ENCODE data around the gene FOXP4. TPM values are rescaled to one million over a fixed set of nuclear protein-coding genes. Genes with fewer than 3 reads are reported as not detected.
"Not testable (repeated sequence)": the region's sequence is repeated elsewhere in the genome, so short reads cannot be mapped to it uniquely, and the experiment has no call there.

FOXP4 gene
- total RNA-seq, 1 experiment from 2014 or later = 2.3 TPM

DNA sequence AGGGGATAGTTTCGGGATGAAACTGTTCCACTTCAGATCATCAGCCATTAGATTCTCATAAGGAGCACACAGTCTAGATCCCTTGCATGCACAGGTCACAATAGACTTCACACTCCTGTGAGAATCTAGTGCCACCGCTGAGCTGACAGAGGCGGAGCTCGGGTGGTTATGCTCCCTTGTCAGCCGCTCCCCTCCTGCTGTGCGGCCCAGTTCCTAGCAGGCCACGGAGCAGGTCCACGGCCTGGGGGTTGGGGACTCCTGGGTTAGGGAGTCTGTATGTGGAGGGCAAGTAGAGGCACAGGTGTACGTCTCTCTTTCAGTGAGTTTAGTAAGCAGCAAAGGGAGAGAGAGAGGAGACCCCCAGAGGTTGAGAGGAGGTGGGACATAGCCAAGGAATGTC is 61.6 kb downstream of the FOXP4 start:
- in situ Hi-C loops (cut with HindIII; ENCODE audit: low sequenced_read_pairs) = no loop called here
- DNase-seq (ENCODE audit: low spot score) = no peak

DNA sequence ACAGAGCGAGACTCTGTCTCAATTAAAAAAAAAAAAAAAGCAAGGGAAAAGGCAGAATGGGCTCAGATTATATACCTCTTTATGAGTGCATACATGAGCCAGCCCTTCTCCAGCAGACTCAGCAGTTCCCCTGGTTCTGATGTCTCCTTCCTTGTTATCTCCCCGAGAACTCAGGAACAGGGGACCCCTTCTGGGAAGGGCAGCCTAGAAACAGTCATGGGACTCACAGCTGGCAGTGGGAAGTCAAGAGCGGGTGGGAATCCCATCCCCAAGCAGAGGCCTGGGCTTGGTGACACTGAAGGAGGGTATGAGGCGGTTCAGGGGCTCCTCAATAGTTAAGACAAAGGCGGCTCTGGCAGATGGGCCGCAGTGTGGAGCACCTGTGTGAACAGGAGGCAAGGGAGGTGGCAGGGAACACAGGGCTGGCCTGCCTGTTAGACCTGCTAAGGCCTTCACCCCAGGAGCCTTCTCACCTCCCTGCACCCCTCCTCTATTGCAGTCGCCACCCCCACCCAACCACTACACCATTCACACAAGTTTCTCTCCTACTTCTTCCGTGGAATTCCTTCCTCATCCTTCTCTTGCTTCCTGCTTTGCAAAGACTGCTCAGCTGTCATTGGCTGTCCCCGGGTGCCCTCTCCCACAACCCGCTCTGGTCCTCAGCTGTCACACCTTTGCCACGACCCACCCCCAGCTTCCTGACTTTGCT is 62.4 kb downstream of the FOXP4 start:
- DNase-seq (ENCODE audit: low spot score) = no peak
- in situ Hi-C loops (cut with HindIII; ENCODE audit: low sequenced_read_pairs) = no loop called here

DNA sequence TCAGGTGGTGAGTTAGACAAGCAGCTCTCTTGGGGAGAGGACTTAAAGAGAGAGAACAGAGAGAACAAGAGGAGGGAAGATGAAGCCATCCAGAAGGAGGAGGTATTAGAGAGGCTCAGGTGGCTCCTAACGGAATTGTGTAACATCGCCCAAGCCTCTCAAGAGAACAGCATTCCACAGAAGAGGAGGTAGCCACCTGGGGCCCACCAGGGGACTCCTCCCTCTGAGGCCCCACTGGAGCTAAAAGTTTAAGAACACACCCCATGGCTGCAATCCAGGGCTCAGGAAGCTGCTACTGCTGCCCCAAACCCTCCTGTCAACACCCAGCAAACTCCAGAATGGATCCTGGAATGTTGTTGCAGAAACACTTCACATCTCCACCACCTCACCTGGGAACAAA is 68.5 kb downstream of the FOXP4 start:
- DNase-seq (ENCODE audit: low spot score) = no peak
- in situ Hi-C loops (cut with HindIII; ENCODE audit: low sequenced_read_pairs) = no loop called here

DNA sequence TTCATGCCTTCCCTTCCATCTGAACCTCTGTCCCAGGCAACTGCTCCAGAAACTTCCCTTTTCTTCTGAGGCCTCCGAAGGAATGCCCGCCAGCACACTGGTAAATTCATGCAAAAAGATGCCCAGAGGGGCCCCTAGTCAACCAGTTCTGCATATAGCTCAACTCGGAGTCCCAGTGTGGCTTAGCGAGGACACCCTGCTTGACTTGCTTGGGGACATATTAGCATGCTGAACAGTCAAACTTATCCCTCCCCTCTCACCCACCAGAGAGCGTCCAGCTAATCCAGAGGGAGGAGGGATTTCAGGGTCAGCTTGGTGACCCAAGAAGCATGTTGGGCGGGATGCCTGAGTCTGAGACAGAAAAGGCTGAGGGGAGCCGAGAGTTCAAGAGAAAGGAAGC is 69.1 kb downstream of the FOXP4 start:
- in situ Hi-C loops (cut with HindIII; ENCODE audit: low sequenced_read_pairs) = no loop called here
- no peak for DNase-seq (ENCODE audit: low spot score)

DNA sequence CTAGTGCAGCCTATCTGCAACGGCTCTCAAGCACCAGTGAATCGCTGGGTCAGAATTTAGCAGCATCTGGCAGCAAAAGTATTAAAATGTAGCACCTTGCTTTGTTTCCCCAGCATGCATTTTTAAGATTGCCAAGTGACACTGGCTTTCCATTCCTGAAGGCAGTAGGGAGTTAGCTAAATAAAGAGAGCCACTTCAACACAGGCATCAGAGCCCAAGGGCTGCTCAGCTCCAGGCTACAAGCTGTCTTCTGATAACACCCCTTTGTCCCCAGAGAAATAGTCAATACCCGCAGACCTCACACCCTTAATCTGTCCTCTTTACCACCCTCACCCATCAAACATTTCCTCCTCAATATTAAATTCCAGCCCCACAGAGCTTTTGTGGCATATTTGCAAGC is 72.4 kb downstream of the FOXP4 start:
- no peak for DNase-seq (ENCODE audit: low spot score)
- in situ Hi-C loops (cut with HindIII; ENCODE audit: low sequenced_read_pairs) = no loop called here

DNA sequence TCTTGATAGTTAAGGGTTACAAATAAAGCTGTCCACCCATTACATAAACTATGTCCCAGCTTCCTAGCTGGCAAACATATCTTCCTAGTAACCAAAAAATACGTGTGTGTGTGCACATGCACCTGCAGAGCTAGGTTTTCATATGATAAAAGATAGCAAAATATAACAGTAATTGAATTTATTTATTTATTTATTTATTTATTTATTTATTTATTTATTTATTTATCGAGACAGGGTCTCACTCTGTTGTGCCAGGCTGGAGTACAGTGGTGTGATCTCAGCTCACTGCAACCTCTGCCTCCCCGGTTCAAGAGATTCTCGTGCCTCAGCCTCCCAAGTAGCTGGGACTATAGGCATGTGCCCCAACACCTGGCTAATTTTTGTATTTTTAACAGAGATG is 73.0 kb downstream of the FOXP4 start:
- DNase-seq (ENCODE audit: low spot score); in situ Hi-C loops (cut with HindIII; ENCODE audit: low sequenced_read_pairs): not testable (repeated sequence)

DNA sequence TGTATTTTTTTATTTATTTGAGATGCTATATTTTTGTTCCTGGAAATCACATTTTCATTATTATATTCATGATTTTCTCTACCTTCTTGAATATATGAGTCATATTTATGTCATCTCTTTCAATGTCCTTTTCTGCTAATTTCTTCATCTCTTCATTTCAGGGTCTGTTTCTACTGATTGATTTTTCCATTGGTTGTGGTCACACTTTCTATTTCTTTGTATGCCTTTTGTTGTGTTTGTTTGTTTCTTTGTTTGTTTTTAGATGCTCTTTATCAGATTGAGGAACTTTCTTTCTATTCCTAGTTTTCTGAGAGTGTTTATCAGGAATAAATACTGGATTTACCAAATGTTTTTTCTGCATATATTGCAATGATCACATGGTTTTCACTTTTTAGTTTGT is 75.2 kb downstream of the FOXP4 start:
- DNase-seq (ENCODE audit: low spot score) = no peak
- in situ Hi-C loops (cut with HindIII; ENCODE audit: low sequenced_read_pairs) = no loop called here

DNA sequence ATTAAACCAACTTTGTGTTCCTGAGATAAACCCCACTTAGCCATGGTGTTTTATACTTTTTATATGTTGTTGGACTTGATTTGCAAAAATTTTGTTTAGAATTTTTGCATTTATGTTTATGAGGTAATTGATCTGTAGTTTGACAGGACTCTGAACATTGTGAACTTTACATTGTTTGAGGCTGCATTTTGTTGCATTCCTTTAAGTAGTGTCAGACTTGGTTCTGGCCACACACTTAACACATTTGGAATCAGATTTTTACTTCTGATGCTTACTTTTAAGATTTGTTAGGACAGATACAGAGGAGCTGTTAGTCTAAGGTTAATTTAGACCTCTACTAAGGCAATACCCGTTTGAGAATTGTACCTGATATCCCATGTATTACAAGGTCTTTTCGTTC is 75.6 kb downstream of the FOXP4 start:
- no peak for DNase-seq (ENCODE audit: low spot score)
- in situ Hi-C loops (cut with HindIII; ENCODE audit: low sequenced_read_pairs) = no loop called here

DNA sequence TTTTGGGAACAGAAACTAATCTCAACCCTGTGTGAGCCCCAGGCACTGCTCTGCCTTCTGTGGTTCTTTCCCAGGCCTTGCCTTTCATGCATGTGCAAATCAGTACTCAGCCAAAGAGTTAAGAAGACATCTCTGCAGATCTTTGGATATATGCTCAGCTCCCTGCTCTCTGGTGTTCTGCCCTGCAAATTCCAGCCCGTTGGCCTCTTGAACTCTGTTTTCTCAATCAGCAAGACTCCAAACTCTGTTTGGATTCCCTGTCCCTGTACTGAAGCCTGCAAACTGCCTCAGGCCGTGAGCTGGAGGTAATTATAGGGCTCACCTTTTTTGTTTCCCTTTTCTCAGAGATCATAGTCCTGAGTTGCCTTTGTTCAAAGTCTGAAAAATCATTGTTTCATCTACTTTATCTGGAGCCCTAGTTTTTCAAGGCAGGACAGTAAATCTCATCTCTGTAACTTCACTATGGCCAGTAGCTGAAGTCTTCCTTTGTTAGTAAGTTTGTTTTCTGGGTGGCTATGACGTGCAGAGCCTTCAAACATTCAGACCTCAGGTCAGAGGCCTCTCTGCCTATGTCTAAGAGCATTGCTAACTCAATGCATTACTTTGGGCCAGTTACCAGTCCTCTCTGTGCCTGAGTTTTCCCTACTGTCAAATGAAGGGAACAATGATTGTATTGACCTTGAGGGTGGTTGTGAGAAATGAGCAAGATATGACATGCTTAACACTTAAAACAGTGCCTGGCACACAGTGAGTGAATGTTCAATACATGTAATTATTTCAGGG is 76.2 kb downstream of the FOXP4 start:
- no peak for DNase-seq (ENCODE audit: low spot score)
- in situ Hi-C loops (cut with HindIII; ENCODE audit: low sequenced_read_pairs) = no loop called here

DNA sequence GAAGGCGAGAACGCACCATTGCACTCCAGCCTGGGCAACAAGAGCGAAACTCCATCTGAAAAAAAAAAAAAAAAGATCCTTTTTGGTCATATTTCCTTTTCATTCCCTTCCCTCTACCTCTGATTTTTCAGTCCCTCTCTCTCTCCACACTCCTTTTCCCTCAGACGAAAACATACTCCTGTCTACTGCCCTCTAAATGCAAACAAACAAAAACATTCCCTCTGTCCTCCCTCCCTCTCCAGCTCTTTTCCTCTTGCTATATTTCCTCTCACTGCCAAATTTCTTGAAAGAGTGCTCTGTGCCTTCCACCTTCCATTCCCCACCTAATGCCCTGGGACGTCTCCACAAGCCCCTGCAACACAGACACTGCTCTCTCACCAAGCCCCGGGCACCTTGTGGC is 77.1 kb downstream of the FOXP4 start:
- in situ Hi-C loops (cut with HindIII; ENCODE audit: low sequenced_read_pairs) = no loop called here
- DNase-seq (ENCODE audit: low spot score) = no peak

DNA sequence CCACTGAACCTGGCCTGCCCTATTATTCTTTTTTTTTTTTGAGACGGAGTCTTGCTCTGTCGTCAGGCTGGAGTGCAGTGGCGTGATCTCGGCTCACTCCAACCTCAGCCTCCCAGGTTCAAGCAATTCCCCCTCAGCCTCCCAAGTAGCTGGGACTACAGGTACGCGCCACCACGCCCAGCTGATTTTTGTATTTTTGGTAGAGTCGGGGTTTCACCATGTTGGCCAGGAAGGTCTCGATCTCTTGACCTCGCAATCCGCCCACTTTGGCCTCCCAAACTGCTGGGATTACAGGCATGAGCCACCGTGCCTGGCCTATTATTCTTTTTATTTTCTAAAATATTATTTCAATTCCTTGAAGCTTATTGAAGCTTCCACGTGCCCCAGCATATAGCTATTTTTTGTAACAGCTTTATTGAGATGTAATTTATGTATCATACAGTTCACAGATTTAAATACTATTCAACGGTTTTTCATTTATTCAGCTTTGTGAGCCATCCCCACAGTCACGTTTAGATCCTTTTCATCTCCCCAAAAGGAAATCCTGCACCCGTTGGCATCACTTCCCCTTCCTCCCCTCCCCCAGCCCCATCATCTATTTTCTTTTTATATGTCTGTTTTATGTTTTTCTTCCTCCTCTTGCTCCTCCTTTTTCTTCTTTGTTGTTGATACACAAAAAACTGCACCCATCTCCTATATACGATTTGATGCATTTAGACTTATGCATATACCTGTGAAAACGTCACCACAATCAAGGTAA is 78.6 kb downstream of the FOXP4 start:
- in situ Hi-C loops (cut with HindIII; ENCODE audit: low sequenced_read_pairs) = no loop called here

DNA sequence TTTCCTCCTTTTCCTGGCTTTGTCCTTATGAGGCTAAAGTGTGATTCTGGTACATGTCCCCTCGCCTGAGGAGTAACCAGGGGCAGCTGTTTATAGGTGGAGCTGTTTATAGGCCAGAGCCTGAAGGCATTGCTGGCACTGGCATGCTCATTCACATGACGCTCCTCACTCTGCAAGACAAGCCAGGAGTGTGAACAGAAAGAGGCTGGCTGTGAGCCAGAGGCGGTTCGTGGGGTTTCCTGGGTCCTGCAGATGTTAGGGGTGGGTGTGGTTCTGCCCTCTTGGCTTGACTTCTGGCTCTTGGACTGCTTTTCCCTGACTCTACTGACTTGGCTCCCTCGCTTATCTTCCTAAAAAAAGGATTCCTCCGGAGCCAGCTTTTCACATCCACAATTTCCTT is 79.3 kb downstream of the FOXP4 start:
- in situ Hi-C loops (cut with HindIII; ENCODE audit: low sequenced_read_pairs) = no loop called here
- DNase-seq (ENCODE audit: low spot score) = no peak

More for the DNA sequence above, 78.6 kb downstream of the FOXP4 start:
- DNase-seq (ENCODE audit: low spot score) = no peak

DNA sequence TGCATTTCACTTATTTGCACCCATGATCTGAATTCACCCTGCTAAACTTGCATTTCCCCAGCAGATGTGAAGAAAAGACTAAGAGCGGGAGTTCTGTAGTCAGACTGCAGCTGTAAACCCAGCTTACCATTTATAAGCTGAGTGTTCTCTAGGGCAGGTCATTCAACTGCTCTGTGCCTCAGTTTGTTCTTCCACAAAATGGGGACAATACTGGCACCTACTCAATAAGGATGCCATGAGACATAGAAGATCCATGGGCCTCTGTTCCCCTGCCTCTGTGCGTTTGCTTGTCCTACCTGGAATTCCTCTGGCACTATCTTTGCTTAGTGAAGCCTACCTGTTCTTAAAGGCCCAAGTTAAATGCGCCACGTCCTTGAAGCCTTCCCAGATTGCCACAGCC is 79.8 kb downstream of the FOXP4 start:
- in situ Hi-C loops (cut with HindIII; ENCODE audit: low sequenced_read_pairs) = no loop called here
- DNase-seq (ENCODE audit: low spot score) = no peak

DNA sequence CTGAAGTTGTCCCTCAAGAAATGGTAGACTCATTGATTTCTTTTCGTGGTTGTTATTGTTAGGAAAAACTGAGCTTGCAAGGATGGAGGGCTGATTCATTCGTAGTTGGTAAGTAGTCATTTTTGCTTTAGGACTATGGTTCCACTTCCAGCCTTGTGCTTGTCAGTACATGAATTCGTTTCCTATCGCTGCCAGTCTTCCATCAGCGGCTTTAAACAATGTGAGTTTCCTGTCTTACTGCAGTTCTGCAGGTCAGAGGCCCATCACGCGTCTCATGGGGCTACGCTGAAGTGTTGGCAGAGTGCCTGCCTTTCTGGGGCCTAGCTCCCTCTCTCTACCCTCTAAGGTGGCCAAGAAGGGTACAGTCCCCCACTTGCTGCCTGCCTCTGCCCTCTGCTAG is 80.7 kb downstream of the FOXP4 start:
- DNase-seq (ENCODE audit: low spot score) = no peak
- in situ Hi-C loops (cut with HindIII; ENCODE audit: low sequenced_read_pairs) = no loop called here

DNA sequence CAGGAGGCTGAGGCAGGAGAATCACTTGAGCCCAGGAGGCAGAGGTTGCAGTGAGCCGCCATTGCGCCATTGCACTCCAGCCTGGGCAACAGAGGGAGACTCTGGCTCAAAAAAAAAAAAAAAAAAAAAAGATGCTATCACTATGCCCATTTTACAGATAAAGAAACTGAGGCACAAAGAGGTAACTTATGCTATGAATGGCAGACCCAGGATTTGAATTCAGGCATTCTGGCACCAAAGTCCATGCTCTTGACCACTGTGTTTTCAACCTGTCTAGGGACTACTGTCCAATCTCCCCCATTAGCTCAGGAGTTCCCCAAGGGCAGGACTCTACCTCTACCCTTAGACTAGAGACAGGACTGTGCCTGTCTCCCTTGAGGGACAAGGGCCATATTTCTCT is 82.9 kb downstream of the FOXP4 start:
- no peak for DNase-seq (ENCODE audit: low spot score)
- in situ Hi-C loops (cut with HindIII; ENCODE audit: low sequenced_read_pairs) = no loop called here

DNA sequence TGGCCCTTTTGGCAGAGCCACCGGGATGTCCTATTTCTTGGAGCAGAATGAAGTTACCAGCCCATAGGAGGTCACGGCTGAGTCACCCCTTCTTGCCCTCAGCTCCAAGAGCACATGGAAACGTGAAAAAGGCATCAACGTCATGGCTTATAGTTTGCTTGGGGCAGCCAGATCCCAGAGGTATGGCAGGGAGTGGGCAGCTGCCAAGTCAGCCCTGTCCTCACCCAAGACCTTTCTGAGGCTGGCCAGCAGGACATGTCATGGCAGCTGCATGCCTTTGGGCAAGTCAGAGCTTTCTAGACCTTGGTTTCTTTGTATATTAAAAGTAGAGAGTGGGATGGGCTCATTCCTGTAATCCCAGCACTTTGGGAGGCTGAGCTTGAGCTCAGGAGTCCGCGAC is 83.9 kb downstream of the FOXP4 start:
- DNase-seq (ENCODE audit: low spot score) = no peak
- in situ Hi-C loops (cut with HindIII; ENCODE audit: low sequenced_read_pairs) = no loop called here

DNA sequence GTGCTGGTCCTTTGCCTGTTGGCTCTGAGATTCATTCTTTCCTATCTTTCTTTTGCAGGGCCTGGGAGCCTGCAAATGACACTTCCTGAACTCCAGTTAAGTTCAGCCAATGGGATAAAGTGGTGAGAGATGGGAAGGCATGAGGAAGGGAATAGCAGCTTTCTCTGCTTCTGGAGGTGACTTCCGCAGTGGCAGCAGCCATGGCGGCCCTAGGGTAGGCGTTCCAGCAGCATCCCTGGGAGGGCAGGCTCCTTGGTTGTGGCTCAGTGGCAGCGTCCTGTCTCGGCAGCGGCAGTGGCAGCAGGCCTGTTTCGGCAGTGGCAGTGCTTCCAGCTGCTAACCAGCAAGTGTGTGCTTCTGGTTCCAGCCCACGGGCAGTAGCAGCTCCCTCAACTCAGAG is 84.8 kb downstream of the FOXP4 start:
- DNase-seq (ENCODE audit: low spot score) = no peak
- in situ Hi-C loops (cut with HindIII; ENCODE audit: low sequenced_read_pairs) = no loop called here

DNA sequence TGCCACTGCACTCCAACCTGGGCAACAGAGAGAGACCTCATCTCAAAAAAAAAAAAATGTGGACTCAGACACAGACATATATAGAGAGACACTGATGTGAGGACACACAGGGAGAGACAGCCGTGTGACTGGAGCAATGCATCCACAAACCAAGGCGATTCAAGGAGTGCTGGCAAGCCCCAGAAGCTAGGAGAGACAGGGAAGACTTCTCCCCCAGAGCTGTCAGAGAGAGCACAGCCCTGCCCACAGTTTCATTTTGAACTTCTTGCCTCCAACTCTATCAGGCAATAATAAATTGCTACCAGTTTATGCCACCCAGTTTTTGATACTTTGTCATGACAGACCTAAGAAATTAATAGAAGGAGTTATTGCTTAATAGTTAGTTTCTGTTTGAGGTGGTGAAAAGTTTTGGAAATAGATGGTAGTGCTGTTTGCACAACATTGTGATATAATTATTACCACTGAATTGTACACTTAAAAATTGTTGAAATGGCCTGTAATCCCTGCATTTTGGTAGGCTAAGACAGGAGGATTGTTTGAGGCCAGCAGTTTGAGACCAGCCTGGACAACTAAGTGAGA is 87.0 kb downstream of the FOXP4 start:
- no peak for DNase-seq (ENCODE audit: low spot score)
- in situ Hi-C loops (cut with HindIII; ENCODE audit: low sequenced_read_pairs) = no loop called here

DNA sequence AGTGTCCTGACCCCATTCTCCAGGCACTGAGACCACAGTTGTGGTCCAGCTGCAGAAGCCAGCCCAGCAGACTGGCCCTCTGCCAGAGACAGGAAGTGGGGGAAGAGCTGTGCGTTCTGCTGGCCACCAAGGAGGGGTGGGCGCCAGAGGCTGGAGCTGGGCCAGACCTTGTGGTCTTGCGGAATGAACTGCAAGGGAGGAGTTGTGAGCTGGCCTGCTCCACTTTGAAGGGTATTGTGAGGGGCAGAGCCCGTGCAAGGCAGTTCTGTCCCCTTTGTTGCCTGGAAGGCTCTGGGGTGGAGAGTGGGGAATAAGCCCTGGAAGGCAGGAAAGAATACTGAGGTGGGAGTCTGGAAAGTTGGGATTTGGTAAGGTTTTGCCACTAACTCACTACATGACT is 88.5 kb downstream of the FOXP4 start:
- DNase-seq (ENCODE audit: low spot score) = no peak
- in situ Hi-C loops (cut with HindIII; ENCODE audit: low sequenced_read_pairs) = no loop called here

DNA sequence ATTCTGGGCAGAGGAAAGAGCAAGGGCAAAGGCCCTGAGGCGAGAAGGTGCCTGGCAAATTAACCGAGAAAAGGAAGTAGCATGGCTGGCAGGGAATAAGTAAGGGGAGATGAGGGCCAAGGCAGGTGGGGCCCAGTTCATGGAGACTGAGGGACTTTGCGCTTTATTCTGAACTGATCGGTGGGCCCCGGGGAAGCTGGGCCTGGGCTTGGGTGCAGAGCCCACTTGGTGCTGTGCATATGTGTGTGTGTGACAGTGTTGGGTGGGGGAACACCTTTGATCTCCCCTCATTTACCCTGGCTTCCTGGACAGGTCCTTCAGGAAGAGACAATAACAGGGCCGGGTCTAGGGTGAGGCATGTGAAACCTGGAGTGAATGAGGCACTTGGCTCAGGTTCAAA is 89.2 kb downstream of the FOXP4 start:
- DNase-seq (ENCODE audit: low spot score) = no peak
- in situ Hi-C loops (cut with HindIII; ENCODE audit: low sequenced_read_pairs) = no loop called here

Measured in G401 (cell line).